Body of pancreas (tissue), 4 donors: ENCODE results near the gene SELENOF. TPM values are rescaled to one million over a fixed set of nuclear protein-coding genes. Genes with fewer than 3 reads are reported as not detected.
A peak's percentile ranks its signal among the peaks of the same experiment; 100 is the strongest.

Source experiments
- ATAC-seq: fragments of 150-250 bp; one replicate; pipeline ENCODE4 v1.9.1; 2016
- DNase-seq, 4 donors: peaks; one replicate each; pipeline ENCODE4 v3.0.0-alpha.2; 2019
- H3K27ac ChIP-seq, 4 donors: fragments of 200-600 bp; sonication (generic); 1 replicate in 3 of 4; 2 replicates in 1 of 4; pipeline versions ENCODE4 v1.5.1 to v1.6.1; 2016 to 2019; ENCODE audit warnings: mild to moderate bottlenecking in 1 of 4, mixed read lengths in 1 of 4, moderate library complexity in 1 of 4
- H3K27me3 ChIP-seq, 2 donors: fragments of 200-600 bp; sonication (generic); one replicate each; pipeline ENCODE4 v1.6.0; 2016; ENCODE audit warnings: mild to moderate bottlenecking in 1 of 2
- H3K36me3 ChIP-seq, 2 donors: fragments of 200-600 bp; sonication (generic); replicated peaks in 1 of 2; 2 replicates each; pipeline ENCODE4 v1.5.1; 2016; ENCODE audit warnings: low read depth in 2 of 2; ENCODE audit not compliant: insufficient read depth in 1 of 2
- H3K4me1 ChIP-seq: fragments of 200-600 bp; sonication (generic); one replicate; pipeline ENCODE4 v1.6.0; 2016
- H3K4me3 ChIP-seq, 2 donors: fragments of 200-600 bp; sonication (generic); 1 replicate in 1 of 2; 2 replicates in 1 of 2; pipeline ENCODE4 v1.5.1; 2016 to 2019
- H3K9me3 ChIP-seq, 3 donors: fragments of 200-600 bp; sonication (generic); 1 replicate in 2 of 3; 2 replicates in 1 of 3; pipeline ENCODE4 v1.5.1; 2016
- CTCF ChIP-seq, 7 experiments: fragments of 450-650 bp in 4 of 7; fragments of 200-600 bp in 3 of 7; sonication (generic) in 3 of 7; IDR thresholded peaks; one replicate each; pipeline ENCODE4 v1.5.1; 2016 to 2019; ENCODE audit warnings: antibody characterized with exemption in 7 of 7
- POLR2A ChIP-seq, 3 donors: fragments of 450-650 bp; IDR thresholded peaks; one replicate each; pipeline ENCODE4 v1.6.1; 2016; ENCODE audit warnings: antibody characterized with exemption in 3 of 3, mild to moderate bottlenecking in 2 of 3
- WGBS, 2 donors: methylation state at CpG; one replicate each; pipeline ENCODE4 v1.1.5; 2017; 5-methylcytosine and 5-hydroxymethylcytosine counted together
- intact Hi-C: fragments of 100-400 bp; cut with DNase I; formaldehyde crosslinking; loops from one replicate; pipeline ENCODE4 v1.15.1; 2023
- total RNA-seq, 2 donors: library from RNA; depleted of rRNA; stranded (reverse); fragments of >200 nt; gene quantifications; one replicate each; pipeline ENCODE4 v1.1.0, GENCODE V29; 2016

Gene SELENOF
- total RNA-seq, 2 donors from 2014 or later, result 67.6 to 70.0 TPM

GRCh38 chr1:86841116-86841515 is 72.8 kb downstream of the SELENOF start:
- Histone ChIP-seq H3K36me3 (no peaks in the 10 kb centered on the region), H3K27ac (no peak overlapping the region), H3K27me3 (no peaks in the 10 kb centered on the region), H3K4me1 (no peaks in the 10 kb centered on the region), H3K9me3 (no peaks in the 10 kb centered on the region), H3K4me3 (no peak overlapping the region)
- no peak for TF ChIP-seq CTCF (IDR thresholded peaks at IDR 0.05)
- no peak for TF ChIP-seq POLR2A (IDR thresholded peaks at IDR 0.05)
- DNase-seq, result no peak
- no peak for ATAC-seq
- 93 to 94% methylated on average over 1 of the region's 1 CpG for WGBS, 2 donors
- intact Hi-C loops, result no loop called here

GRCh38 chr1:86833461-86834215 is 80.3 kb downstream of the SELENOF start:
- H3K4me3 ChIP-seq, result no peak overlapping the region
- H3K4me1 ChIP-seq, result no peaks in the 10 kb centered on the region
- H3K9me3 ChIP-seq, result no peaks in the 10 kb centered on the region
- peak; percentile 75 to 86 (median 82) for DNase-seq
- H3K36me3 ChIP-seq, result no peaks in the 10 kb centered on the region
- H3K27me3 ChIP-seq, result no peaks in the 10 kb centered on the region
- 49% methylated on average over 17 of the region's 17 CpGs for WGBS, 2 donors
- no peak overlapping the region for H3K27ac ChIP-seq
- TF ChIP-seq POLR2A (IDR thresholded peaks at IDR 0.05), result no peak
- TF ChIP-seq CTCF (IDR thresholded peaks at IDR 0.05), result peak; percentile 33 to 75 (median 65)
- intact Hi-C loops, result no loop called here
- peak; percentile 90 for ATAC-seq

- Histone ChIP-seq H3K9me3 (no peaks in the 10 kb centered on the region), H3K4me1 (no peaks in the 10 kb centered on the region), H3K27me3 (no peaks in the 10 kb centered on the region), H3K36me3 (no peaks in the 10 kb centered on the region), H3K4me3 (no peak overlapping the region), H3K27ac (no peak overlapping the region)
- DNase-seq (no peak), ATAC-seq (no peak)
- intact Hi-C loops, result no loop called here
- no peak for TF ChIP-seq CTCF (IDR thresholded peaks at IDR 0.05)
- TF ChIP-seq POLR2A (IDR thresholded peaks at IDR 0.05), result no peak
- WGBS, 2 donors, result 48 to 52% methylated on average over 1 of the region's 1 CpG
Measured at GRCh38 chr1:86832433-86832832, 81.5 kb downstream of the SELENOF start.

DNA sequence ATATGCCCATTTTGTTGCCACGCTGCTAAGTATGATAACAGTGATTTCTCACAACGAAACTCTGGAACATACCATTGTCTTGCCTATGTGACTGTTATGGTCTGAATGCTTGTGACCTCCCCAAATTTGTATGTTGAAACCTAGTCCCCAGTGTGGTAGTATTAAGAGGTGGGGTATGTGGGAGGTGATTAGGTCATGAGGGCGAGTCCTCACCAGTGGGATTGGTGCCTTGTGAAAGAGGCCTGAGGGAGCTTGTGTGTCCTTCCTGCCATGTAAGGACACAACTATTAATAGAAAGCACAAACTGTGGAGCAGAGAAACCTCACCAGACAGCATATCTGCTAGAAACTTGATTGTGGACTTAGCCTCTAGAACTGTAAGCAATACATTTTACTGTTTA is 84.6 kb downstream of the SELENOF start:
- DNase-seq, result no peak
- no peak for ATAC-seq
- Histone ChIP-seq H3K9me3 (no peaks in the 10 kb centered on the region), H3K36me3 (no peaks in the 10 kb centered on the region), H3K4me1 (no peaks in the 10 kb centered on the region), H3K27me3 (no peaks in the 10 kb centered on the region), H3K4me3 (no peak overlapping the region), H3K27ac (no peak overlapping the region)
- WGBS, 2 donors, result 82 to 89% methylated on average over 3 of the region's 3 CpGs
- no peak for TF ChIP-seq POLR2A (IDR thresholded peaks at IDR 0.05)
- TF ChIP-seq CTCF (IDR thresholded peaks at IDR 0.05), result no peak
- intact Hi-C loops, result loop anchor here (5.0 kb wide), 1 partner anchor 253 kb away; no protein-coding TSS in a partner anchor

- WGBS, 2 donors, result 49 to 88% methylated on average over 1 to 3 of the region's 3 CpGs
- ATAC-seq, result no peak
- Histone ChIP-seq H3K4me1 (no peaks in the 10 kb centered on the region), H3K4me3 (no peak overlapping the region), H3K36me3 (no peaks in the 10 kb centered on the region), H3K9me3 (no peaks in the 10 kb centered on the region), H3K27ac (no peak overlapping the region), H3K27me3 (no peaks in the 10 kb centered on the region)
- TF ChIP-seq CTCF (IDR thresholded peaks at IDR 0.05) (no peak), POLR2A (IDR thresholded peaks at IDR 0.05) (no peak)
- intact Hi-C loops, result loop anchor here (5.0 kb wide), 1 partner anchor 254 kb away; no protein-coding TSS in a partner anchor
- DNase-seq, result no peak
Measured at GRCh38 chr1:86828024-86828423, 85.9 kb downstream of the SELENOF start.
